Activated CD4-positive, alpha-beta T cell treated with anti-CD3 and anti-CD28 coated beads for 24 hours (primary cell): ENCODE data around the gene UPF1.

Experiments used
- DNase-seq, 2 donors: peaks; one replicate each; pipeline ENCODE4 v3.0.0-alpha.2; 2020; ENCODE audit warnings: low read depth in 2 of 2

UPF1 gene

DNA sequence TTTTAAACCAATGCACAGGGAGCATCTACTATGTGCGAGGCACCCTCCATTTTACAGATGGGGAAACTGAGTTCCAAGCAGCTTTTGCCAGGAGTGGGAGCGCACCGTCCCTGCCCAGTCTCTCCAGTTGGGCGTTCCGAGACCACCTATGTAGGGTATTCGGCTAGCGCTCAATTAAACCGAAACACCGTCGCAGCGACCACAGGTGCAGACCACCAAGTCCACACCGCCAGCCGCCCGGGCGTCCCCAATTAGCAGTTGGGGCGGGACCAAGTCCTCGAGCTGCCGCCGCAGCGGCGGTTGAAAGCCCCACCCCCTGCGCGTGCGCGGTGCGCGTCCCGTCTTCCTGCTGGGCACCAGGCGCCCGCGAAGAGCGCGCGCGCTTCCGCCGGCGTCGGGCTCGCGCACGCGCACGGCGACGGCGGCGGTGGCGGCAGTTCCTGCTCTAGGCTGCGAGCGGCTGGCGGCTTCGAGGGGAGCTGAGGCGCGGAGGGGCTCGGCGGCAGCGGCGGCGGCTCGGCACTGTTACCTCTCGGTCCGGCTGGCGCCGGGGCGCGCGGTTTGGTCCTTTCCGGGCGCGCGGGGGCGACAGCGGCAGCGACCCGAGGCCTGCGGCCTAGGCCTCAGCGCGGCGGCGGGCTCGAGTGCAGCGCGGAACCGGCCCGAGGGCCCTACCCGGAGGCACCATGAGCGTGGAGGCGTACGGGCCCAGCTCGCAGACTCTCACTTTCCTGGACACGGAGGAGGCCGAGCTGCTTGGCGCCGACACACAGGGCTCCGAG, at the start of gene UPF1:
Gene UPF1, plus strand, starts transcription at position 436 of the 782 bp plus-strand sequence. Its CDS starts 251 bp downstream, at position 687.
- DNase-seq, result peak; percentile 89 to 96

DNA sequence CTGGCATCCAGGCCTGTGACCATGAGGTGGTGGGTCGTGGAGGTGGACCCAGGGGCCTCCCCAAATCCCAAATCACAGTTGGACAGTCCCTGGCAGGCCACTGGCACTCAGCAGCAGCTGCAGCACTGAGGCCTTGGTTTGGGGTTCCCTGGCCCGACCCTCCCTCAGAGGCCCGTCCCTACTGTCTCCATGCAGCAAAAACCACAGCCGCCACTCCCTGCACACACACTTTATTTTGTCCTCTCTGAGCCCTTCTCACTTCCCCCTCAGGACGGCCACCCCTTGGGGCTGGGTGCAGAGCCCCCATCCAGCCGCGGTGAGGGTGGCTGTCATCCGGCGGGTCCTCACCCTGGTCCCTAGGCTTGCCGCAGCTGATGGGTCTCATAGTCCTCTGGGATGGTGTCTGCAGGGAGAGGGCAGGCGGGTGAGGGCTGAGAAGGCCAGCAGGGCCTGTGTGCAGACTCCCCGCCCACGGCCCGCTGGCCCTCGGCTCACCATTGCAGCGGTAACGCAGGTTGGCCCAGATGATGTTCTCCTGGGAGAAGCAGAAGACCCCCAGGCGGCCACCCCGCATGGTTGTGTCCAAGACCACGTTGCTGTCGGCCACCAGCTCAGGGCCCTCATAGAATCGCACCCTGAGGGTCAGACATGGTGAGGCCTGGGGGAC, 49.1 kb upstream of the UPF1 start:
- DNase-seq, result no peak

- no peak for DNase-seq
Observed at GRCh38 chr19:18783958-18784785, 47.6 kb upstream of the UPF1 start.

- DNase-seq, result no peak
Observed at GRCh38 chr19:18784786-18785120, 47.0 kb upstream of the UPF1 start.

DNA sequence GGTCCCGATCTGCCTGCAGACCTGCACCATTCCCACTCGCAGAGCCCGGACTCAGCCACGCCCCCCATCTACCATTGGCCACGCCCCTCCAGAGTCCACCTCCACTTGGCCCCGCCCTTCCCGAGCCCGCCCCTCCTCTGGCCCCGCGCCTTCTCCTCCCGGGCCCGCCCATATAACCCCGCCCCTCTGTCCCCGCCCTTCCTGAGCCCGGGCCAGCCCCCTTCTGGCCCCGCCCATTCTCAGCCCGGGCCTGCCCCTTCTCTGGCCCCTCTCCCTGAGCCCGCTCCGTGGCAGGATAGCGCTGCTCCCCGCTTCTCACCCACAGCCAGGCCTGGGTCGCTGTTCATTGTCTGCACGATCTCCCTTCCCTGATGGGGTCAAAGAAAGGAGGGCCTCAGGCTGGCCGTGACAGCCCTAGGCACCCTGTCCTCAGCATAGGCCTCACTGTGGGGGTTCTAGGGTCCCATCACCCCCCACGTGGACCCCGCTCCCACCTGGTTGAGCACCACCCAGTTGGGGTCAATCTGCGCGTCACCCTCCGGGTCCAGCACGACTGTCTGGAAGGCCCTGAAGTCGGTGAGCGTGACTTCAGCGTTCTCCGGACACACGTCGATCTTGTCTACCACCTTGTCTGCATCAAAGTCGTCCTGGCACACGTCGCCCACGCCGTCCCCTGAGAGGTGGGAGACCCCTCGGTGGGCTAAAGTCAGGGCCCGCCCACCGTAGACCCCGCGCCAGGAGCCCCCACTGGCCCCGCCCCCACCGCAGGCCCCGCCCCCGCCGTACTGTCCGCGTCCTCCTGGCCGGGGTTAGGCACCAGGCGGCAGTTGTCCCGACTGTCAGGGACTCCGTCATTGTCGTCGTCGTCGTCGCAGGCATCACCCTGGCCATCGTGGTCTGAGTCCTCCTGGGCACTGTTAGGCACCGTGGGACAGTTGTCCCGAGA, 46.3 kb upstream of the UPF1 start:
- peak; percentile 38 to 76 for DNase-seq

- no peak for DNase-seq
Observed at GRCh38 chr19:18788529-18789421, 43.0 kb upstream of the UPF1 start.

DNA sequence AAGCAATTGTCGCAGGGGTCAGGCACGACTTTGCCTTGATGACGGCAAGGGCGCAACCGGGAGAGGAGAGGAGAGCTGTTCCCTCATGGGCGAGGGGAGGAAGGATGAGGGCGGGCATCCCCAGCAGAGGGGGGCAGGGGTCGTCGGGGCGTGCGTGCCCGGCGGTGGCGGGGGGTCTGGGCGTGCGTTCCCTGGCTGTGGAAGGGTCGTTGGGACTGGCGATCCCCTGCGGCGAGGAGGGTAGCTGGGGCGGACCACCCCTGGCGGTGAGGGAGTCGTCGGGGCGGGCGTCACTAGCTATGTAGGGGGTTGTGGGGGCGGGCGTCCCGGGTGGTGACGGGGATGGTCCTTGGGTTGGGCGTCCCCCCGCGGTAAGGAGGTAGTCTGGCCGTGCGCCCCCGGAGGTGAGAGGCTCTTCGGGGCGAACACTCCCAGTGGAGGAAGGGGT, 42.3 kb upstream of the UPF1 start:
- no peak for DNase-seq

- peak; percentile 6 to 21 for DNase-seq
Observed at GRCh38 chr19:18789883-18790565, 41.7 kb upstream of the UPF1 start.

DNA sequence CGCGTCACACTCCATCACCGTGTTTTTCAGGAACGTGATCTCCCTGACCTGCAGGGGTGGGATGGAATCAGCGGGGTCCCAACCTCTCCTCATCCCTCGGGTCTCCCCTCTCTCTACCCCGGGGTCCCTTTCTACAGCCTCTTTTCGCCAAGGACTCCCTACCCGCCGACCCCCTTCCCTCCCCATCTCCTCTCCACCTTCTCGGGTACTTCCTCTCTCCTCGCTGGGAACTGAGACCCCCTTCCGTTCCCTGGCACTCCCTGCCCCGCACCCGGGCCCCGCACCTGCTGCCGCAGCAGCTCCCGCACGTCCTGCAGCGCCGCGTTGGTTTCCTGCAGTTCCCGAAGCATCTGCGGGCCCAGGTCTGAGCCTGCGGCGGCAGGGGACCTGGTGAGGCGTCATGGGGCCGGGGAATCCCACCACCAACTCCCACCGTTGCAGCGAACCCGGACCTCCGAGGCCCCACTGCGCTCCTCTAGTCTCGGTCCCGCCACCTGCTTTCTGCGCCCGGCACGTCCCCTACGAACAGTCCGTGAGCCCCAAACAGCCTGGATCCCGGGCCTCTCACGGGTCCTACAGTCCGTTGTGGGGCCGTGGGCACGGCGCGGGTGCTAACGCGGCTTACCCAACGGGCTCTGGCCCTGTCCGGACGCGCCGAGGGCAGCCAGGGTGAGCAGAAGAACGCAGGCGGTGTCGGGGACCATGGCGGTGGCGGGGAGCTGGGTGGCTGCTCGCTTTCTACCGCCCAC, 41.0 kb upstream of the UPF1 start, which contains the start of gene COMP:
Gene COMP, minus strand, starts transcription at position 740 of the 749 bp plus-strand sequence. Its CDS starts 36 bp downstream, at position 704.
- no peak for DNase-seq

GRCh38 chr19:18791315-18791678, 40.5 kb upstream of the UPF1 start:
- DNase-seq, result no peak

- no peak for DNase-seq
Observed at GRCh38 chr19:18792661-18793060, 39.1 kb upstream of the UPF1 start.

DNA sequence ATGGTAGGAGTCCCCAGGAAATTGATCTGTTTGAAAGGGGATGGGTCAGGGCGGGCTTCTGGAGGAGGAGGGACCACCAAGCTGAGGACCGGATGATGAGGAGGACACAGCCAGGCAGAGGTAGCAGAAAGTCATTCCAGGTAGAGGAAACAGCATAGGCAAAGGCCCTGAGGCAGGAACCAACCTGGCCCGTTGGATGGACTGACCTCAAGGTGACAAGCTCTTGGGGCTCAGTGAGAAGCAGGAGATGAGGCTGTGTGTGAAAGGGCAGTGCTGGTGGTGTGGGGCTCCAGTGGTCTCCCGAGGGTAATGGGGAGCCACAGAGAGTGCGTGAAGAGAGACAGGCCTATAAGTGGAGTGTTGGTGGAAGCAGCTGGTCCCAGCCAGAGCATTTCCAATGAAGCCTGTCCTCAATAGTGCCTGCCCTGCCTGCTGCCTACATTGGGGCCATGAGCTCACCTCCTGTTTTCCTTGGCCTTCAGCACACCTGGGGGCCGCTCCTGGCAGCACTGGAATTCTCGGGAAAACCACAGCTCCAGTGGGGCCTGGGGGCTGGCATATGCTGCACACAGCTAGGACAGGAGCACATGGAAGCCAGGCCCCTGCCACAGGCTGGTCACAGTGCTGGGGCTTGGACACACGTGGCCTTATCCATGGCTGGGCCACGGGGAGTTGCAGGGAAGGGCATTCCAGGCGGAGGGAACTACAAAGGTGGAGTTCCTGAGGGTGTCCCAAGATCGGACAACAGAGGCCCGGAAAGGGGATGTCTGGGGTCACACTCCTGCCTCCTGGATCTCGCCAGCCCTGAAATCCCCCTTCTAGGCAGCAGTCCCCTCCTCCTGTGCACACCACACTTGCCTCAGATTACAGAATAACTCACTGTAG, 38.4 kb upstream of the UPF1 start:
- DNase-seq, result no peak

- no peak for DNase-seq
Observed at GRCh38 chr19:18794029-18794313, 37.8 kb upstream of the UPF1 start.

- DNase-seq, result no peak
Observed at GRCh38 chr19:18794692-18795091, 37.1 kb upstream of the UPF1 start.

DNA sequence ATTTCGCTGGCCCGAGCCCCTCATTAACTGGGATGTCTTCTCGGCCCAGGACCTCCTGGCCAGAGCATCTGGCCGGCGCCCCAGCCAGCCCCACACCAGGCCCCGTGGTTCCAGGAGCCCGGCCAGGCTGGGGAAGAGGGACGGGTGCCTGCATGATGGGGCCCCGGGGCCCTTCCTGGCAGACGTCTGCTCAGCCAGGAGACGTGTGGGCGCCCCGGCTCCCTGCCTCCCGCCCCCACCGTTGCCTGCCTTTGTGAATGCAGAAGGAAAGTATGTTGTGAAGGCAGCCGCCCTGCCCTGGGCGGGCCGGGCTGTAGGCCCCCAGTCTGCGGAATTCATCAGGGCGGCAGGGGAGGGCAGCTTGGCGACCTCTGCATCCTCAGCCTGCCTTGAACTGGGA, 36.2 kb upstream of the UPF1 start:
- DNase-seq, result no peak

GRCh38 chr19:18796239-18796638, 35.5 kb upstream of the UPF1 start:
- DNase-seq, result no peak

GRCh38 chr19:18798384-18799352, 33.1 kb upstream of the UPF1 start:
- DNase-seq, result no peak
